HepG2 (cell line): ENCODE measurements around the gene NRL. TPM values are rescaled to one million over a fixed set of nuclear protein-coding genes. Genes with fewer than 3 reads are reported as not detected.

Experiments used
- GTF3A ChIP-seq: sonication (generic); formaldehyde crosslinking; conservative IDR thresholded peaks from 2 replicates; pipeline ENCODE4 v1.4.0; 2020; ENCODE audit warnings: mild to moderate bottlenecking, missing genetic modification reagents
- HIC2 ChIP-seq: sonication (generic); formaldehyde crosslinking; IDR thresholded peaks from 2 replicates; pipeline ENCODE4 v1.9.0; 2022; ENCODE audit warnings: low read depth, missing genetic modification reagents
- JUND ChIP-seq: sonication (generic); formaldehyde crosslinking; IDR thresholded peaks from 2 replicates; pipeline ENCODE4 v1.8.0; 2022; ENCODE audit warnings: mild to moderate bottlenecking, missing genetic modification reagents
- NCOA1 ChIP-seq: sonication (generic); formaldehyde crosslinking; IDR thresholded peaks from 2 replicates; pipeline ENCODE4 v1.9.0; 2021; ENCODE audit warnings: missing genetic modification reagents
- NR1H2 ChIP-seq: sonication (generic); formaldehyde crosslinking; IDR thresholded peaks from 2 replicates; pipeline ENCODE4 v1.8.1; 2022; ENCODE audit warnings: low read depth, missing genetic modification reagents, borderline replicate concordance
- NR2F1 ChIP-seq, 2 experiments: fragments of 450-650 bp in 1 of 2; formaldehyde crosslinking in 1 of 2; IDR thresholded peaks; 2 replicates each; pipeline versions ENCODE4 v1.5.0 to v1.6.1; 2016 to 2020; ENCODE audit warnings: mild to moderate bottlenecking in 1 of 2, missing compliant biosample characterization in 1 of 2, missing genetic modification reagents in 1 of 2, moderate library complexity in 1 of 2
- POLR2G ChIP-seq: fragments of 200-400 bp; formaldehyde crosslinking; IDR thresholded peaks from 2 replicates; pipeline ENCODE4 v1.6.1; 2018; ENCODE audit warnings: mild to moderate bottlenecking, low read depth, low read length, moderate library complexity
- SKI ChIP-seq: fragments of 450-650 bp; IDR thresholded peaks from one replicate; pipeline ENCODE4 v1.6.1; 2018; ENCODE audit warnings: mild to moderate bottlenecking; ENCODE audit not compliant: partially characterized antibody
- TCF12 ChIP-seq, 2 experiments: fragments of 450-650 bp in 1 of 2; sonication (generic) in 1 of 2; formaldehyde crosslinking in 1 of 2; IDR thresholded peaks; 2 replicates each; pipeline versions ENCODE4 v1.6.1 to v1.8.0; 2017 to 2022; ENCODE audit warnings: antibody characterized with exemption in 1 of 2, mild to moderate bottlenecking in 1 of 2, missing genetic modification reagents in 1 of 2, moderate library complexity in 1 of 2
- ZBTB3 ChIP-seq: sonication (generic); formaldehyde crosslinking; IDR thresholded peaks from 2 replicates; pipeline ENCODE4 v1.4.0; 2020; ENCODE audit warnings: low read depth, mild to moderate bottlenecking, moderate library complexity, missing genetic modification reagents, borderline replicate concordance
- ZBTB7B ChIP-seq: sonication (generic); formaldehyde crosslinking; IDR thresholded peaks from 2 replicates; pipeline ENCODE4 v1.4.0; 2020; ENCODE audit warnings: missing genetic modification reagents
- ZFP82 ChIP-seq: sonication (generic); formaldehyde crosslinking; IDR thresholded peaks from 2 replicates; pipeline ENCODE4 v1.5.1; 2020; ENCODE audit warnings: mild to moderate bottlenecking, missing genetic modification reagents, borderline replicate concordance
- ZNF468 ChIP-seq: sonication (generic); formaldehyde crosslinking; IDR thresholded peaks from 2 replicates; pipeline ENCODE4 v1.8.0; 2022; ENCODE audit warnings: mild to moderate bottlenecking, moderate library complexity, missing genetic modification reagents
- ZNF546 ChIP-seq: sonication (generic); formaldehyde crosslinking; conservative IDR thresholded peaks from 2 replicates; pipeline ENCODE4 v1.8.1; 2023; ENCODE audit warnings: mild to moderate bottlenecking, missing genetic modification reagents
- polyA plus RNA-seq, 8 experiments: library from polyadenylated mRNA; depleted of rRNA in 3 of 8; stranded (reverse) in 7 of 8; unstranded in 1 of 8; fragments of >200 nt; fragmentation: Illumina TruSeq in 4 of 8; extraction: Trizol in 4 of 8; gene quantifications; 2 replicates each; pipeline versions ENCODE4 v1.2.1 to v1.2.3, GENCODE V29; 2011 to 2016; ENCODE audit warnings: low read depth in 4 of 8, missing spikeins in 1 of 8, mixed read lengths in 1 of 8; ENCODE audit not compliant: insufficient read depth in 1 of 8
- total RNA-seq, 5 experiments: library from RNA; depleted of rRNA; stranded (reverse); fragments of >200 nt; fragmentation: Illumina TruSeq; extraction: Trizol; gene quantifications; 2 replicates each; pipeline ENCODE4 v1.2.3, GENCODE V29; 2016; ENCODE audit warnings: low read depth in 1 of 5
- TF ChIP-seq, protein P1 (sequence below): IDR thresholded peaks from 2 replicates; pipeline ENCODE4 v1.6.1; 2016; ENCODE audit warnings: low read depth, missing genetic modification reagents, missing compliant biosample characterization
- TF ChIP-seq, protein P2 (sequence below): sonication (generic); formaldehyde crosslinking; IDR thresholded peaks from 2 replicates; pipeline ENCODE4 v1.4.0; 2020; ENCODE audit warnings: missing genetic modification reagents, mild to moderate bottlenecking, borderline replicate concordance

NRL gene
- total and polyA plus RNA-seq, 2 of the 13 experiments (the other 11 are each of a cell fraction or from before 2014, with no cell fraction given) = 2.5 to 4.7 TPM

DNA sequence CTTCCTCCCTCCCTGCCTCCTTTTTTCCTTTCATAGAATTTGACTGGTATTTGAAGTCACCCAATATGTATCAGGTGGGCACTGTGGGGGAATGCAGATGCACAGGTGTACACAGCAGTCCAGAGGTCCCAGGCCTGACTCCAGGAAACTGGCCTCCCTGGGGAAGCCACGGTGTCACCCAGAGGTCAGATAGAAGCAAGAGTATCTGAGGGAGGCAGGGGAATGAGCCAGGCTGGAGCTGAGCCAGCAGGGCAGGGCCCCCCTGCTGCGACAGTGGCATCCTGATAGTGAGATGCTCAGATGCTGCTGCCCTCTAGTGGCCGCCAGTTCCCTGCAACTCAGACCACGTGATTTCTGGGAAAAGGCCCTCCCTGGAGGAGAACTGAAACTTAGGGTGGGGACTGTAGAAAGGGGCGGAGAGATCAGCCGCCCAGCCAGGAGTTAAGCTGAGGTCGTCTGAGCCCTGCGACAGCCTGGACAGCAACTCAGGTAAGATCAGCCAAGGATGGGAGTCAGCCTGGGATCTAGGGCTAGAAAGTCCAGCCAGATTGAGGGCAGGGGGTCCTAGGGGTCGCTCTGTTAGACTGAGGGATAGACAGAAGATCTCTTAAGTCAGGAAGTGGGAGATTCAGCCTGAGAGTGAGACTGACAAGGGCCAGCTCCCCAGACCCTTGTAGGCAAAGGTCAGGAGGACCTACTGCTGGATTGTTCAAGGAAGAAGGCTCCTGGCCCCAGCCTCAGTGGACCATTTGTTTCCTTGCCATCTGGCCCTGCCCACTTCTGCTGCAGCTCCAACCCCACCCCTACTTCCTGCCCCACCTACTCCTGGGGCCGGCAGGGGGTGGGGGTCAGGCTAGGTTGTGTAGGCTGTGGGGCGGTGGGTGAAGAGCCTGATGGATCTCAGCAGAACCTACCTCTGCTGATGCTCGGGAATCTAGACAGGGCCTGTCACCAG lies 46.4 kb upstream of the NRL start, which contains the start of gene IRF9 (continued):
- TF ChIP-seq, protein P1, sequence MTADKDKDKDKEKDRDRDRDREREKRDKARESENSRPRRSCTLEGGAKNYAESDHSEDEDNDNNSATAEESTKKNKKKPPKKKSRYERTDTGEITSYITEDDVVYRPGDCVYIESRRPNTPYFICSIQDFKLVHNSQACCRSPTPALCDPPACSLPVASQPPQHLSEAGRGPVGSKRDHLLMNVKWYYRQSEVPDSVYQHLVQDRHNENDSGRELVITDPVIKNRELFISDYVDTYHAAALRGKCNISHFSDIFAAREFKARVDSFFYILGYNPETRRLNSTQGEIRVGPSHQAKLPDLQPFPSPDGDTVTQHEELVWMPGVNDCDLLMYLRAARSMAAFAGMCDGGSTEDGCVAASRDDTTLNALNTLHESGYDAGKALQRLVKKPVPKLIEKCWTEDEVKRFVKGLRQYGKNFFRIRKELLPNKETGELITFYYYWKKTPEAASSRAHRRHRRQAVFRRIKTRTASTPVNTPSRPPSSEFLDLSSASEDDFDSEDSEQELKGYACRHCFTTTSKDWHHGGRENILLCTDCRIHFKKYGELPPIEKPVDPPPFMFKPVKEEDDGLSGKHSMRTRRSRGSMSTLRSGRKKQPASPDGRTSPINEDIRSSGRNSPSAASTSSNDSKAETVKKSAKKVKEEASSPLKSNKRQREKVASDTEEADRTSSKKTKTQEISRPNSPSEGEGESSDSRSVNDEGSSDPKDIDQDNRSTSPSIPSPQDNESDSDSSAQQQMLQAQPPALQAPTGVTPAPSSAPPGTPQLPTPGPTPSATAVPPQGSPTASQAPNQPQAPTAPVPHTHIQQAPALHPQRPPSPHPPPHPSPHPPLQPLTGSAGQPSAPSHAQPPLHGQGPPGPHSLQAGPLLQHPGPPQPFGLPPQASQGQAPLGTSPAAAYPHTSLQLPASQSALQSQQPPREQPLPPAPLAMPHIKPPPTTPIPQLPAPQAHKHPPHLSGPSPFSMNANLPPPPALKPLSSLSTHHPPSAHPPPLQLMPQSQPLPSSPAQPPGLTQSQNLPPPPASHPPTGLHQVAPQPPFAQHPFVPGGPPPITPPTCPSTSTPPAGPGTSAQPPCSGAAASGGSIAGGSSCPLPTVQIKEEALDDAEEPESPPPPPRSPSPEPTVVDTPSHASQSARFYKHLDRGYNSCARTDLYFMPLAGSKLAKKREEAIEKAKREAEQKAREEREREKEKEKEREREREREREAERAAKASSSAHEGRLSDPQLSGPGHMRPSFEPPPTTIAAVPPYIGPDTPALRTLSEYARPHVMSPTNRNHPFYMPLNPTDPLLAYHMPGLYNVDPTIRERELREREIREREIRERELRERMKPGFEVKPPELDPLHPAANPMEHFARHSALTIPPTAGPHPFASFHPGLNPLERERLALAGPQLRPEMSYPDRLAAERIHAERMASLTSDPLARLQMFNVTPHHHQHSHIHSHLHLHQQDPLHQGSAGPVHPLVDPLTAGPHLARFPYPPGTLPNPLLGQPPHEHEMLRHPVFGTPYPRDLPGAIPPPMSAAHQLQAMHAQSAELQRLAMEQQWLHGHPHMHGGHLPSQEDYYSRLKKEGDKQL (CRISPR knock-in tag) = peak; percentile 85; the same call in 1 of the 2 replicates
- TF ChIP-seq NR2F1 (CRISPR knock-in tag; IDR thresholded peaks at IDR 0.05) (peak; percentile 75 to 93; a peak in 3 of 4 replicates), HIC2 (peak; percentile 94), ZBTB7B (peak; percentile 97), POLR2G (peak; percentile 99), NCOA1 (CRISPR knock-in tag) (no peak), ZFP82 (CRISPR knock-in tag) (peak; percentile 93; the same call in 1 of the 2 replicates), GTF3A (no peak), ZNF546 (CRISPR knock-in tag) (peak; percentile 89), TCF12 (IDR thresholded peaks at IDR 0.05) (no peak), TCF12 (CRISPR knock-in tag; IDR thresholded peaks at IDR 0.05) (peak; percentile 93), ZNF468 (CRISPR knock-in tag) (no peak), NR1H2 (CRISPR knock-in tag) (peak; percentile 62; the same call in 1 of the 2 replicates), JUND (CRISPR knock-in tag) (peak; percentile 58; the same call in 1 of the 2 replicates), SKI (peak; percentile 94), ZBTB3 (CRISPR knock-in tag) (no peak; the same call in 1 of the 2 replicates)
- TF ChIP-seq, protein P2, sequence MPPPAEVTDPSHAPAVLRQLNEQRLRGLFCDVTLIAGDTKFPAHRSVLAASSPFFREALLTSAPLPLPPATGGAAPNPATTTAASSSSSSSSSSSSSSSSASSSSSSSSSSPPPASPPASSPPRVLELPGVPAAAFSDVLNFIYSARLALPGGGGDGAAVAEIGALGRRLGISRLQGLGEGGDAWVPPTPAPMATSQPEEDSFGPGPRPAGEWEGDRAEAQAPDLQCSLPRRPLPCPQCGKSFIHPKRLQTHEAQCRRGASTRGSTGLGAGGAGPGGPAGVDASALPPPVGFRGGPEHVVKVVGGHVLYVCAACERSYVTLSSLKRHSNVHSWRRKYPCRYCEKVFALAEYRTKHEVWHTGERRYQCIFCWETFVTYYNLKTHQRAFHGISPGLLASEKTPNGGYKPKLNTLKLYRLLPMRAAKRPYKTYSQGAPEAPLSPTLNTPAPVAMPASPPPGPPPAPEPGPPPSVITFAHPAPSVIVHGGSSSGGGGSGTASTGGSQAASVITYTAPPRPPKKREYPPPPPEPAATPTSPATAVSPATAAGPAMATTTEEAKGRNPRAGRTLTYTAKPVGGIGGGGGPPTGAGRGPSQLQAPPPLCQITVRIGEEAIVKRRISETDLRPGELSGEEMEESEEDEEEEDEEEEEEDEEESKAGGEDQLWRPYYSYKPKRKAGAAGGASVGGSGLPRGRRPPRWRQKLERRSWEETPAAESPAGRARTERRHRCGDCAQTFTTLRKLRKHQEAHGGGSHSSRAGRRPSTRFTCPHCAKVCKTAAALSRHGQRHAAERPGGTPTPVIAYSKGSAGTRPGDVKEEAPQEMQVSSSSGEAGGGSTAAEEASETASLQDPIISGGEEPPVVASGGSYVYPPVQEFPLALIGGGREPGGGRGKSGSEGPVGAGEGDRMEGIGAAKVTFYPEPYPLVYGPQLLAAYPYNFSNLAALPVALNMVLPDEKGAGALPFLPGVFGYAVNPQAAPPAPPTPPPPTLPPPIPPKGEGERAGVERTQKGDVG (CRISPR knock-in tag) = peak; percentile 98; the same call in 1 of the 2 replicates
